Activated CD4-positive, alpha-beta T cell treated with anti-CD3 and anti-CD28 coated beads, Interleukin-2, amount 50 U/mL, for 24 hours (primary cell): ENCODE results near the gene LAMB2.
A peak's percentile ranks its signal among the peaks of the same experiment; 100 is the strongest.

ENCODE experiments used
- DNase-seq, 2 donors: peaks; one replicate each; pipeline ENCODE4 v3.0.0-alpha.2; 2020; ENCODE audit warnings: low read depth in 1 of 2, low spot score in 1 of 2

The LAMB2 gene

GRCh38 chr3:49132437-49133225 lies at the start of gene LAMB2:
Gene LAMB2, minus strand, starts transcription at chr3:49133050. Its CDS starts 183 bp downstream, at chr3:49132867.
- DNase-seq: no peak

GRCh38 chr3:49181351-49181750 lies 48.5 kb upstream of the LAMB2 start:
- DNase-seq: no peak

DNA sequence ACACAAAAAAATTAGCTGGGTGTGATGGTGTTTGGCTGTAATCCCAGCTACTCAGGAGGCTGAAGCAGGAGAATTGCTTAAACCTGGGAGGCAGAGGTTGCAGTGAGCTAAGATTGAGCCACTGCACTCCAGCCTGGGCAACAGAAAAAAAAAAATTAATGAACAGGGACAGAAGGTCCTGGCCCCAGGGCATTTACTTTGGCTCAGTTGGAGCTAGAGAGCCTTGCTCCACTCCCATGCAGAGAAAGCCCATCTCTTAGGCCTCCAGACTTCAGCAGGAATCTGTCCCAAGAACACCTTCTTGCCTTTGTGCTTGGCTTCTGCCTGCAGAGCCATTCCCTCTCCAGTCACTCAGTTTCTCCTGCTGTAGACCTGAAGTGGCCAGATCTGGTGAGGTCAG lies 47.3 kb upstream of the LAMB2 start:
- DNase-seq: no peak

DNA sequence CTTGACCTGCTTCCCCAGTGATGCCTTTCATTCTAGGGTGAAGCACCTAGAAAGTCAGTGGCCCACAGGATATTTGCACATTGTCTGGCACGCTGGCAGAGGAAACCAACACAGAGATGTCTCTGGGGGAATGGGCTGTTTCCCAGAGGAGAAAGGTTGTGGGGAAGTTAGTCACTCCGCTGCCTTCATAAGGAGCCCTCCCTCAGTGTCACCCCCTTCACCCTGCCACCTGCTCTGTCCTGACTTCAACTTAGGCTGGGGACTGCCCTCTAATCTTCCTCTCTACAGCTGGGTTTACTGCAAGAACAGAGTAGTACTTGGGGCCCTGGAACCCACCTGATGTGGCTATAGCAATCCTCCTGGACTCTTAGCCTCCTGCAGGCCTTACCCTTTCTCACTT lies 44.2 kb upstream of the LAMB2 start:
- DNase-seq: no peak

DNA sequence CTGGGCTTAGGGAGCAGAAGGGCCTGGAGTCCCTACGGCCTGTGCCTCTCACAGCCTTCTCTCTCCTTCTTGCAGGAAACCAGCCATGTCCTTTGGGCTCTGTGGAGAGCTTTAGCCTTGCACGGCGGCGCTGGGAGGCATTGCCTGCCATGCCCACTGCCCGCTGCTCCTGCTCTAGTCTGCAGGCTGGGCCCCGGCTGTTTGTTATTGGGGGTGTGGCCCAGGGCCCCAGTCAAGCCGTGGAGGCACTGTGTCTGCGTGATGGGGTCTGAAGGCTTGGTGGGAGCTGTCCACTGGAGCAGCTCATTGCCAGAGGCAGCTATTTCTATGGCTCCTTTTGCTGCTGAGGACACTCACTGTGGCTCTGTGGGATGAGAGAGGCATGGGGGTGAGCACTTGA lies 42.7 kb upstream of the LAMB2 start:
- no peak for DNase-seq

- no peak for DNase-seq
Measured at GRCh38 chr3:49174397-49174985, 41.6 kb upstream of the LAMB2 start.

GRCh38 chr3:49173792-49174170 lies 40.9 kb upstream of the LAMB2 start:
- no peak for DNase-seq

GRCh38 chr3:49173116-49173791 lies 40.4 kb upstream of the LAMB2 start:
- no peak for DNase-seq

GRCh38 chr3:49172551-49173041 lies 39.7 kb upstream of the LAMB2 start:
- no peak for DNase-seq

DNA sequence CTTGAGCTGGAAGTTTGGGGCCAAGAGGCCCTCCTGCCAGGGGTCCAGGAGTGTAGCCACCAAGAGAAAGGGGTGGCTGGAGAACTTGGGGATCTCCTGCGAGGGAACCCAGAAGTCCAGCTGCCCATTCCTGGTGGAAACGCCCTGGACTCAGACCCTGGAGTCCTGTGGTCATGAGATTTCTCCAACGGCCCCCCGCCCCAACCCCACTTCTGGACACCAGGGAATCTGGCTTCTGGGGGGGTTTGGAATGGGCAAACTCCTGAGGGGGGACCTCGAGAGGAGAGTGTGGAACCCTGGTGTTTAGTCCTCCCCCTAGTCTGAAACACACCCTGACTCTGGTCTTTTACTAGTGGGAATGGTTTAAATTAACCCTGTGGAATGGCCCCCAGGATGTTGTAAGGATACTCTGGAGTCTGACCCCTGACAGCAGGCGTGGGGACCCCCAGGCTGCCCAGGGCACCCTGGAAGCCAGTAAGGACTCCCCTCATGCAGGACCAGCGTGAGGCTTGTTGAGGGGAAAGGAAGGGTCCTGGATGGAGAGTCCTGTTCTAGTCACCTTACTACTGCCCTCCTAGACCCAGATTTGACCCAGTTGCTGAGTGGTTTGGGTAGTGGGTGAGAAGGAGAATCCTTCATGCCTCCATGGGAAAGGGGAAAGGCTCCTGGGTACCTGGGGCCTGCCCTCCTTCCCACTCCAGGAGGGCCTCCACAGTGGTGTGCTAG lies 39.1 kb upstream of the LAMB2 start:
- DNase-seq: no peak

DNA sequence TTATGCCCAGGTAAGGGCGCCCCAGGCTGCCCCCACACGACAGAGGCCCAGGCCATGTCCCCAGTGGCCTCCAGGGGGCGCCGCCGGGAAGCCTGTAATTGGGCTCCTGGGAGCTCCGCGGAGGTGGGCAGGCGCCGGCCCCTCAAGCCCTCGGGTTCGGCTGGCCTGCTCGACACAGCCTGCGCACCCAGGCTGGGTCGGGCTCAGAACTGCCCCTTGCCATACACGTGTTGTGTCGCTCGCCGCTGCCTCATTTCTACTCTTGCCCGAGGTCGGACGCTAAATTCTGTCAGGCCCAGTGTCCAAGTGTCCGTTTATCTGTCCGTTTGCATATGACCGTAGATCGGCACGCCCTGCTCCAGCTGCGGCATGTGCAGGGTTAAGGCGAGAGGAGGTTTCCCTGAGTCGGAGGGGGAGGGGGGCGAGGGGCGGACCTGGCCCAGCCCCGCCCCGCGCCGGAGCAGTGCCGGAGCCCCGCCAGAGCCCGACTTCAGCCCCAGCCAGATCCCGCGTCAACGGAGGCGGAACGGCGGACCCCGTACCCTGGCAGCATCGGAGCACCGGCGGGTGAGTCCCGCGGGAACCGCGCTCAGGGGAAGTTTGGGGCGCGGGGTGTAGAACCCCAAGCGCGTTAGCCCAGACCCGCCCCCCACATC lies 38.4 kb upstream of the LAMB2 start, which contains the start of gene KLHDC8B:
TSS of gene KLHDC8B (plus strand) at position 480 of the 656 bp plus-strand sequence. CDS start 1,172 bp downstream, outside the sequence.
- DNase-seq: peak; percentile 74 to 77

DNA sequence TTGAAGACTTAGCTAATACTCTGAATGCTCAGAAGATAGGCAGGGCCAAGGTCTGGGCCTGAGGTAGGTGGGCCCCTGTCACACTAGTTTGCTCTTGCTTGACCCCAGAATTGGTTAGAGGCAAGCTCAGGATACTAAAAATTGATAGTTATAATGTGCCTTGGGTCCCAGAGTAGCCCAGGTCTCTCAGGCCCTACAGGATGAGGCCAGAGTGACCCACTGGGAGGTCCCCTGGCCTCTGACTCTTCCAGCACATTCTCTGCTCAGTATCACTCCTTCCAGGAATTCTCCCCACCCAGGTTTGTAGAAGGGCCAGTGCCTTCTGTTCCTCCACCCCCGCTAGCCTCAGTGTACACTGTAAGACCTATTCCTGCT lies 37.9 kb upstream of the LAMB2 start:
- no peak for DNase-seq

DNA sequence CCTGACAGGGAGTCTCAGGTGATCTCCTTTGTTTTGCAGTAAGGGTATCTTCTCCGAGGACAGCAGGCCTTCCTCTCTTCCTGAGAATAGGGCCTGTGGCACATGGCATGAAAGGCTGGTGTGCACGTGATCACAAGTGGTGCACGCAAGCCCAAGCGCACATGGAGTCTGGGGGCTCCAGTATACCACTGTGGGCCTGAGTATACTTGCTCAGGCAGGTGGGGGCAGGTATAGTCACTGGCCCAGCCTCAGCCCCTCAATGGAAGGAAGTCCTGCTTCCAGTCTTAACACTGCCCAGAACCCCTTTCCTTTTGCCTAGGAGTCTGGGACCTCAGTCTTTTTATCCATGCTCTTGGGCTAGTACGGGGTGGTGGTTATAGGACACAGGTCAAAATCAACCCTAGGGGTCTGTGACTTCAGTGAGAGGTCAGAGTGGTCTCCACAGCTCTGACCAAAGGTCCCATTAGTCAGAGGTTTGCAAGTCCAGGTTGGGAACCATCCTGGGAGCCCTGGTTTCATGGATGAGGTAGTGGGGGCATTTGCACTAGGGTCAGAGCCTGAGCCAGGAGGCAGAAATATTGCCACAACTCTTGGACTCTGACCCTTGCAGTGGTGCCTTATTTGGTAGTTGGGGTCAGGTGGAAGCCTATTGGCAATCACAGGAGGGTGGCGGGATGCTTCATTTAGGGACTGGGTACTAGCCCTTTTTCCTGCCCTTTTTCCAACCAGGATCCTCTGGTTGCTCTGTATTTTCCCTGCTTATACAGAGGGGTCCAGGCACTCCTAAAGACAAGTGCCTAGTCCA lies 34.1 kb upstream of the LAMB2 start:
- no peak for DNase-seq

DNA sequence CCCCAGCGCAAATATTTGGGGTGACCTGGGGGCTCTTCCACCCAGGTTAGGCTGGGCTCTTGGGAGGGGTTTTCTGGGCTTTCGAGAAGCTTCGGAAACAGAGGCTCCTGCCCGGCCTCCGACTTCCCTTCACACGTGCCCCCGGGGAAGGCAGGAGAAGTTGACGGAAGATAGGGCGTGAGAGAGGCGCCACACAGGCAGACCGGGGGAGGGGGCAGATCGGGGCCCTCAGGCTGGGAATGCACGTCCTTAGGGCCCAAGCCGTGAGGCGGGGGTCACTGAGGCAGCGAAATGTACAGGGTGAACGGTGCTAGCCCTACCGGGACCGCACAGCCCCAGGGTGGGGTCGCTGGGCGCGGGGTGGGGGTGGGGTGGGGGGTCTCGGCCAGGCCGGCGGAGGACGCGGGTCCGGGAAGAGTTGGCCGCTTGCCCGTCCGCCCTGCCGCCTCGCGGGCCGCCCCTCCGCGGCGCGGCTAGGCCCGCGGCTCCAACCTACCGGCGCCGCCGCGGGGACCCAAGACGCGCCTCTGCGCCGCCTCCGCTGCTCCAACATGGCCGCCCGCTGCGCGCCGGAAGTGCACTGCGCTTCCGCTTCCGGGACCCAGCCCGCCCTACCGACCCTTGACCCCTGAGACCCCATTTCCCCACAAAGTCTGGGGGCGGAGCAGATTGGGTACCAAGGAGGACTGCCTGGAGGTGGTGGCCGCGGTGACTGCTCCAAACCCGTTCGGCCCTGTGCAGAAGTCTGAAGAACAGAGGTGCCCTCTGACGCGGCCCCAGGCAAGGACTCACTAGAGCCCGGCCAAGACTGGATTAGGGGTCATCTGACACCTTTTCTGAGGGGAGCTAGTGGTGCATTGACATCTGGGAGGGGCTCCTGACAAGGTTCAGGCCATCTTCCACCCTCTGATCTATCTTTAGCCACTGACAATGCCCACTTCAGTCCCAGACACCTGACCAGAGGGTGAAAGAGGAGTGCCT lies 33.2 kb upstream of the LAMB2 start, which contains the start of gene CCDC71:
TSS of gene CCDC71 (minus strand) at position 561 of the 981 bp plus-strand sequence. CDS start 2,123 bp downstream, outside the sequence.
- DNase-seq: peak; percentile 61 to 69

- no peak for DNase-seq
Measured at GRCh38 chr3:49164983-49165720, 32.3 kb upstream of the LAMB2 start.

GRCh38 chr3:49163609-49164008 lies 30.8 kb upstream of the LAMB2 start:
- DNase-seq: no peak

GRCh38 chr3:49162751-49163419 lies 30.0 kb upstream of the LAMB2 start:
- no peak for DNase-seq
